H7 (cell line): ENCODE data around the gene CNTNAP2. TPM values are rescaled to one million over a fixed set of nuclear protein-coding genes. Genes with fewer than 3 reads are reported as not detected.
A peak's percentile ranks its signal among the peaks of the same experiment; 100 is the strongest.
"Not testable (repeated sequence)": the region's sequence is repeated elsewhere in the genome, so short reads cannot be mapped to it uniquely, and the experiment has no call there.

Experiments
- DNase-seq: peaks from one replicate; pipeline ENCODE4 v3.0.0; 2012
- H3K27me3 ChIP-seq: 2 replicates; pipeline ENCODE4 v1.6.0; 2011; ENCODE audit warnings: mild to moderate bottlenecking, low read length; ENCODE audit not compliant: control insufficient read depth, insufficient read depth
- H3K36me3 ChIP-seq: replicated peaks from 2 replicates; pipeline ENCODE4 v1.5.1; 2011; ENCODE audit warnings: low read length; ENCODE audit not compliant: control insufficient read depth, insufficient read depth
- H3K4me3 ChIP-seq: 2 replicates; pipeline ENCODE4 v1.5.1; 2011; ENCODE audit warnings: low read depth, mild to moderate bottlenecking, control low read depth, low read length, moderate library complexity; ENCODE audit not compliant: insufficient read depth
- total RNA-seq: library from RNA; depleted of rRNA; stranded (reverse); fragments of >200 nt; shearing (Covaris generic); gene quantifications from 2 replicates; pipeline ENCODE4 v1.2.3, GENCODE V29; 2014

Gene CNTNAP2
- total RNA-seq, 1 experiment from 2014 or later, result 109 TPM

GRCh38 chr7:146126767-146127509 is 10.3 kb downstream of the CNTNAP2 start:
- no peaks in the 10 kb centered on the region for H3K27me3 ChIP-seq
- no peak for DNase-seq
- no peak overlapping the region for H3K4me3 ChIP-seq
- no peaks in the 10 kb centered on the region for H3K36me3 ChIP-seq

- Histone ChIP-seq H3K4me3 (no peak overlapping the region), H3K27me3 (no peaks in the 10 kb centered on the region), H3K36me3 (no peaks in the 10 kb centered on the region)
- no peak for DNase-seq
Observed at GRCh38 chr7:146129296-146129695, 12.7 kb downstream of the CNTNAP2 start.

- no peak overlapping the region for H3K4me3 ChIP-seq
- no peaks in the 10 kb centered on the region for H3K36me3 ChIP-seq
- no peaks in the 10 kb centered on the region for H3K27me3 ChIP-seq
- DNase-seq, result no peak
Observed at GRCh38 chr7:146129997-146130396, 13.4 kb downstream of the CNTNAP2 start.

- H3K36me3 ChIP-seq, result no peaks in the 10 kb centered on the region
- no peak overlapping the region for H3K4me3 ChIP-seq
- no peaks in the 10 kb centered on the region for H3K27me3 ChIP-seq
- no peak for DNase-seq
Observed at GRCh38 chr7:146131701-146132100, 15.1 kb downstream of the CNTNAP2 start.

GRCh38 chr7:146136357-146136875 is 19.8 kb downstream of the CNTNAP2 start:
- no peaks in the 10 kb centered on the region for H3K36me3 ChIP-seq
- no peak overlapping the region for H3K4me3 ChIP-seq
- no peaks in the 10 kb centered on the region for H3K27me3 ChIP-seq
- DNase-seq, result no peak

GRCh38 chr7:146138926-146139325 is 22.3 kb downstream of the CNTNAP2 start:
- Histone ChIP-seq H3K27me3 (no peaks in the 10 kb centered on the region), H3K36me3 (no peaks in the 10 kb centered on the region), H3K4me3 (no peak overlapping the region)
- DNase-seq, result no peak

GRCh38 chr7:146146831-146147486 is 30.4 kb downstream of the CNTNAP2 start:
- H3K4me3 ChIP-seq, result no peak overlapping the region
- no peaks in the 10 kb centered on the region for H3K36me3 ChIP-seq
- H3K27me3 ChIP-seq, result no peaks in the 10 kb centered on the region
- no peak for DNase-seq

GRCh38 chr7:146150153-146150552 is 33.6 kb downstream of the CNTNAP2 start:
- DNase-seq, result no peak
- H3K27me3 ChIP-seq, result no peaks in the 10 kb centered on the region
- no peaks in the 10 kb centered on the region for H3K36me3 ChIP-seq
- H3K4me3 ChIP-seq, result no peak overlapping the region

GRCh38 chr7:146172112-146172511 is 55.5 kb downstream of the CNTNAP2 start:
- Histone ChIP-seq H3K4me3 (no peak overlapping the region), H3K27me3 (no peaks in the 10 kb centered on the region), H3K36me3 (no peaks in the 10 kb centered on the region)
- no peak for DNase-seq

- H3K27me3 ChIP-seq, result no peaks in the 10 kb centered on the region
- no peak for DNase-seq
- no peaks in the 10 kb centered on the region for H3K36me3 ChIP-seq
- H3K4me3 ChIP-seq, result no peak overlapping the region
Observed at GRCh38 chr7:146175716-146176115, 59.1 kb downstream of the CNTNAP2 start.

- Histone ChIP-seq H3K27me3 (no peaks in the 10 kb centered on the region), H3K36me3 (no peaks in the 10 kb centered on the region), H3K4me3 (no peak overlapping the region)
- peak; percentile 2 for DNase-seq
Observed at GRCh38 chr7:146176860-146177259, 60.3 kb downstream of the CNTNAP2 start.

- Histone ChIP-seq H3K36me3 (no peaks in the 10 kb centered on the region), H3K4me3 (no peak overlapping the region), H3K27me3 (no peaks in the 10 kb centered on the region)
- DNase-seq, result no peak
Observed at GRCh38 chr7:146177301-146177700, 60.7 kb downstream of the CNTNAP2 start.

- Histone ChIP-seq H3K27me3 (no peaks in the 10 kb centered on the region), H3K36me3 (no peaks in the 10 kb centered on the region), H3K4me3 (no peak overlapping the region)
- no peak for DNase-seq
Observed at GRCh38 chr7:146185844-146186243, 69.2 kb downstream of the CNTNAP2 start.

GRCh38 chr7:146191428-146191827 is 74.8 kb downstream of the CNTNAP2 start:
- H3K36me3 ChIP-seq, H3K4me3 ChIP-seq, H3K27me3 ChIP-seq, DNase-seq: not testable (repeated sequence)

GRCh38 chr7:146201945-146202344 is 85.3 kb downstream of the CNTNAP2 start:
- DNase-seq, result no peak
- Histone ChIP-seq H3K36me3 (no peaks in the 10 kb centered on the region), H3K4me3 (no peak overlapping the region), H3K27me3 (no peaks in the 10 kb centered on the region; the same call in 1 of the 2 replicates)
